ENCODE results near the gene LRRC49. TPM values are rescaled to one million over a fixed set of nuclear protein-coding genes. Genes with fewer than 3 reads are reported as not detected.

Gene LRRC49
- total and polyA plus RNA-seq, 10 of the 15 experiments (the other 5 are each of a cell fraction or from before 2014, with no cell fraction given), result 1.4 to 3.7 (median 2.9) TPM

- TF ChIP-seq ATF2 (IDR thresholded peaks at IDR 0.05; ENCODE audit: low read length) (no peak), ZBTB33 (IDR thresholded peaks at IDR 0.05) (no peak)
Observed at GRCh38 chr15:70912187-70912586, 19.6 kb downstream of the LRRC49 start (continued).

- SMC1A ChIA-PET (ENCODE audit: uncharacterized antibody, unreplicated experiment), result no interaction called here
- Histone ChIP-seq H3K27ac (ENCODE audit: control insufficient read depth, insufficient read depth) (no peak overlapping the region), H3K9me3 (replicated peaks; ENCODE audit: control insufficient read depth, insufficient read depth, low read length) (peaks cover 3% of the 10 kb centered on the region; the same call in 2 of the 3 replicates), H2AFZ (ENCODE audit: control insufficient read depth, low read depth, low read length) (no peak overlapping the region), H3K4me3 (no peak overlapping the region), H3K4me2 (ENCODE audit: control insufficient read depth, insufficient read depth) (no peak overlapping the region), H3K36me3 (ENCODE audit: control insufficient read depth in 2 of 2, insufficient read depth in 2 of 2, low read length in 1 of 2) (no peaks in the 10 kb centered on the region), H3K9ac (ENCODE audit: control insufficient read depth, insufficient read depth, low read length) (no peak overlapping the region), H3K27me3 (replicated peaks in 1 of 2; ENCODE audit: control insufficient read depth in 2 of 2, insufficient read depth in 2 of 2, low read length in 1 of 2) (no peaks in the 10 kb centered on the region), H3K4me1 (ENCODE audit: control insufficient read depth, insufficient read depth, low read length) (peaks cover 2% of the 10 kb centered on the region; the same call in 1 of the 2 replicates), H4K20me1 (ENCODE audit: control insufficient read depth, insufficient read depth) (no peaks in the 10 kb centered on the region), H3K79me2 (ENCODE audit: control insufficient read depth, insufficient read depth, low read length) (no peaks in the 10 kb centered on the region)
- no peak for FAIRE-seq
- RAD21 ChIA-PET (ENCODE audit: unreplicated experiment), result no interaction called here
- POLR2A ChIA-PET, result no interaction called here
- CTCF ChIA-PET, result no interaction called here
- TF ChIP-seq ZNF207 (IDR thresholded peaks at IDR 0.05; ENCODE audit: borderline replicate concordance) (no peak), ZBED1 (IDR thresholded peaks at IDR 0.05; ENCODE audit: borderline replicate concordance) (no peak), EP300 (IDR thresholded peaks at IDR 0.05; ENCODE audit: borderline replicate concordance in 1 of 2, control insufficient read depth in 1 of 2, low read depth in 2 of 2, low read length in 2 of 2) (no peak), BACH1 (IDR thresholded peaks at IDR 0.05; ENCODE audit: borderline replicate concordance) (no peak), FOXM1 (IDR thresholded peaks at IDR 0.05; ENCODE audit: low read depth, low read length) (no peak)
- intact Hi-C loops (cut with micrococcal nuclease; ENCODE audit: unreplicated experiment) (no loop called here), in situ Hi-C loops (cut with MboI) (no loop called here)
- BruUV-seq (replicated peaks), result no TSS peak
- ATAC-seq, result no peak
- 74% methylated on average over 10 of the region's 10 CpGs for WGBS (ENCODE audit: insufficient coverage, insufficient replicate concordance, low lambda C conversion rate, missing lambda C conversion rate)
- DNase-seq (ENCODE audit: low read depth, low spot score), result no peak
Observed at GRCh38 chr15:70916531-70916930, 23.9 kb downstream of the LRRC49 start.

All from GM12878 (cell line).